Thyroid gland (tissue), 4 donors: ENCODE measurements around the gene MET.

Source experiments
- CTCF ChIP-seq, 6 experiments: fragments of 200-600 bp in 3 of 6; fragments of 450-650 bp in 3 of 6; sonication (generic) in 3 of 6; IDR thresholded peaks; one replicate each; pipeline ENCODE4 v1.5.1; 2016 to 2019; ENCODE audit warnings: antibody characterized with exemption in 6 of 6, mild to moderate bottlenecking in 2 of 6, inconsistent platforms in 1 of 6, moderate library complexity in 1 of 6
- POLR2A ChIP-seq, 2 donors: fragments of 450-650 bp; IDR thresholded peaks; one replicate each; pipeline ENCODE4 v1.6.1; 2017; ENCODE audit warnings: antibody characterized with exemption in 2 of 2, mild to moderate bottlenecking in 2 of 2, moderate library complexity in 1 of 2

GRCh38 chr7:116762971-116763370, 91.0 kb downstream of the MET start:
- TF ChIP-seq POLR2A (IDR thresholded peaks at IDR 0.05) (no peak), CTCF (IDR thresholded peaks at IDR 0.05) (no peak)
